ENCODE data around the gene CARD11. TPM values are rescaled to one million over a fixed set of nuclear protein-coding genes. Genes with fewer than 3 reads are reported as not detected.

Gene CARD11
- polyA plus RNA-seq, 1 of the 3 experiments (the other 2 are of a cell fraction) = not detected

DNA sequence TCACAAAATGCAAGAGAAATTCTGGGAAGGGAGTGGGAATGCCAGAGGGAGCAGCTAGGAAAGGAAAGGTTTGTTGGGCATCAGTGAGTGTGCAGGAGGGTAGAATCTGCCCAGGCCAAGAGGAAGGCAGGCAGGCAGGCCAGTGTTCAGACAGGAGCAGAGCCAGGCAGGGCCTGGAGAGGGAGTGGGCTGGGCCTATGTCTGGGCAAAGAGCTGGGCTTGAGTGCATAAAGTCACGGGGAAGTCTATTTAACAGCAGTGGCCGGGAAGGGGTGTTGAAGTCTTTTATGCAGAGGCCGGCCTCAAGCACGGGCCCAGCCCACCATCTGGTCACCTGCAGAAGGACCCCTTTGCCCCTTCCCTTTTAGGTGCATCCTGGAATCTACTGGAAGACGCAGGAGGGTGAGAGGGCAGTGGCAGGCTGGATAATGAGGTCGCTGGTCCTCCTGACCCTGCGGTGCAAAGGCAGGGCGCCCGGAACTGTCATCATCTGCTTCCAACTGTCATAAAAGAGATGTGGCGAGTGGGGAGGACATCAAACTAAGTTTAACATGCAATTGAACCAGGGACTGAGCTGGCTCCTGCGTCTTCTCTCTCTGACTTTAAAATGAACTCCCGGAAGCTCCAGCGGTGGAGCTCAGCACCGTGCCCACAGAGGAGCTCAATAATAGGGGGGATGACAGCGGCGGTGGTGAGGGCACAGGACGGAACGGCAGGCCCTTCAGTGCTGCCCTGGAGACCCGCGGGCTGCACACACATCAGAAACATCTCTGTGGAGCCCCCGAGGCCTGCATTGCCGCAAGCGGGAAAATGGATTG lies 29.5 kb downstream of the CARD11 start:
- DNase-seq = no peak
- H3K79me2 ChIP-seq (ENCODE audit: insufficient read depth) = no peaks in the 10 kb centered on the region
- no peak overlapping the region for H3K27ac ChIP-seq (ENCODE audit: low read depth in 2 of 2, low read length in 1 of 2)
- no peak overlapping the region for H2AFZ ChIP-seq (ENCODE audit: low read depth)
- no peaks in the 10 kb centered on the region for H3K9me3 ChIP-seq
- no peaks in the 10 kb centered on the region; a peak in 1 of 4 replicates for H3K4me1 ChIP-seq (ENCODE audit: control insufficient read depth in 1 of 2, insufficient read depth in 2 of 2, low read depth in 1 of 2, low read length in 1 of 2)
- no peaks in the 10 kb centered on the region for H3K36me3 ChIP-seq (replicated peaks in 1 of 2; ENCODE audit: control insufficient read depth in 1 of 2, insufficient read depth in 2 of 2, low read length in 1 of 2)
- H3K27me3 ChIP-seq (ENCODE audit: insufficient read depth) = no peaks in the 10 kb centered on the region
- TF ChIP-seq YY1 (IDR thresholded peaks at IDR 0.05; ENCODE audit: low read depth) (no peak), TEAD4 (IDR thresholded peaks at IDR 0.05; ENCODE audit: borderline replicate concordance, insufficient read depth) (no peak), JUND (IDR thresholded peaks at IDR 0.05) (no peak), SMC3 (IDR thresholded peaks at IDR 0.05; ENCODE audit: low read depth, low read length) (no peak), SIN3A (IDR thresholded peaks at IDR 0.05; ENCODE audit: borderline replicate concordance, low read depth, low read length) (no peak), POLR2AphosphoS5 (IDR thresholded peaks at IDR 0.05; ENCODE audit: low read depth, low read length) (no peak), NFIC (IDR thresholded peaks at IDR 0.05; ENCODE audit: borderline replicate concordance) (no peak), FOXJ3 (CRISPR knock-in tag; IDR thresholded peaks at IDR 0.05) (no peak), RFX5 (IDR thresholded peaks at IDR 0.05; ENCODE audit: low read length) (no peak), NRF1 (IDR thresholded peaks at IDR 0.05; ENCODE audit: low read depth, low read length) (no peak), FOXM1 (IDR thresholded peaks at IDR 0.05; ENCODE audit: low read depth) (no peak), MEF2A (IDR thresholded peaks at IDR 0.05; ENCODE audit: borderline replicate concordance, low read depth) (no peak)
- TF ChIP-seq, protein P1, sequence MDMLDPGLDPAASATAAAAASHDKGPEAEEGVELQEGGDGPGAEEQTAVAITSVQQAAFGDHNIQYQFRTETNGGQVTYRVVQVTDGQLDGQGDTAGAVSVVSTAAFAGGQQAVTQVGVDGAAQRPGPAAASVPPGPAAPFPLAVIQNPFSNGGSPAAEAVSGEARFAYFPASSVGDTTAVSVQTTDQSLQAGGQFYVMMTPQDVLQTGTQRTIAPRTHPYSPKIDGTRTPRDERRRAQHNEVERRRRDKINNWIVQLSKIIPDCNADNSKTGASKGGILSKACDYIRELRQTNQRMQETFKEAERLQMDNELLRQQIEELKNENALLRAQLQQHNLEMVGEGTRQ (IDR thresholded peaks at IDR 0.05; ENCODE audit: borderline replicate concordance, low read depth, low read length) = no peak
- TF ChIP-seq, protein P2, sequence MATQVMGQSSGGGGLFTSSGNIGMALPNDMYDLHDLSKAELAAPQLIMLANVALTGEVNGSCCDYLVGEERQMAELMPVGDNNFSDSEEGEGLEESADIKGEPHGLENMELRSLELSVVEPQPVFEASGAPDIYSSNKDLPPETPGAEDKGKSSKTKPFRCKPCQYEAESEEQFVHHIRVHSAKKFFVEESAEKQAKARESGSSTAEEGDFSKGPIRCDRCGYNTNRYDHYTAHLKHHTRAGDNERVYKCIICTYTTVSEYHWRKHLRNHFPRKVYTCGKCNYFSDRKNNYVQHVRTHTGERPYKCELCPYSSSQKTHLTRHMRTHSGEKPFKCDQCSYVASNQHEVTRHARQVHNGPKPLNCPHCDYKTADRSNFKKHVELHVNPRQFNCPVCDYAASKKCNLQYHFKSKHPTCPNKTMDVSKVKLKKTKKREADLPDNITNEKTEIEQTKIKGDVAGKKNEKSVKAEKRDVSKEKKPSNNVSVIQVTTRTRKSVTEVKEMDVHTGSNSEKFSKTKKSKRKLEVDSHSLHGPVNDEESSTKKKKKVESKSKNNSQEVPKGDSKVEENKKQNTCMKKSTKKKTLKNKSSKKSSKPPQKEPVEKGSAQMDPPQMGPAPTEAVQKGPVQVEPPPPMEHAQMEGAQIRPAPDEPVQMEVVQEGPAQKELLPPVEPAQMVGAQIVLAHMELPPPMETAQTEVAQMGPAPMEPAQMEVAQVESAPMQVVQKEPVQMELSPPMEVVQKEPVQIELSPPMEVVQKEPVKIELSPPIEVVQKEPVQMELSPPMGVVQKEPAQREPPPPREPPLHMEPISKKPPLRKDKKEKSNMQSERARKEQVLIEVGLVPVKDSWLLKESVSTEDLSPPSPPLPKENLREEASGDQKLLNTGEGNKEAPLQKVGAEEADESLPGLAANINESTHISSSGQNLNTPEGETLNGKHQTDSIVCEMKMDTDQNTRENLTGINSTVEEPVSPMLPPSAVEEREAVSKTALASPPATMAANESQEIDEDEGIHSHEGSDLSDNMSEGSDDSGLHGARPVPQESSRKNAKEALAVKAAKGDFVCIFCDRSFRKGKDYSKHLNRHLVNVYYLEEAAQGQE (IDR thresholded peaks at IDR 0.05; ENCODE audit: low read depth, low read length) = no peak
- H4K20me1 ChIP-seq (ENCODE audit: insufficient read depth) = no peaks in the 10 kb centered on the region
- no peak overlapping the region for H3K4me2 ChIP-seq
- ChIA-PET POLR2A (no interaction called here), CTCF (interaction anchor here (1.0 to 1.4 kb wide), 2 partner anchors 29 to 128 kb away, joined by 3 to 5 read pairs; no protein-coding TSS in a partner anchor)
- 63% methylated on average over 20 of the region's 23 CpGs for WGBS (ENCODE audit: low lambda C conversion rate)
- no peaks in the 10 kb centered on the region for H3F3A ChIP-seq (replicated peaks; ENCODE audit: insufficient read depth)
- H3K9ac ChIP-seq = no peak overlapping the region
- no peaks in the 10 kb centered on the region for H3K9me2 ChIP-seq
- H3K4me3 ChIP-seq (ENCODE audit: low read depth in 2 of 2, low read length in 1 of 2) = no peak overlapping the region

Measured in SK-N-SH (cell line).